ENCODE results near the gene CCDC9. TPM values are rescaled to one million over a fixed set of nuclear protein-coding genes. Genes with fewer than 3 reads are reported as not detected.
A peak's percentile ranks its signal among the peaks of the same experiment; 100 is the strongest.

CCDC9 gene
- total and polyA plus RNA-seq, 2 of the 13 experiments (the other 11 are each of a cell fraction or from before 2014, with no cell fraction given): 2.9 to 6.3 TPM

DNA sequence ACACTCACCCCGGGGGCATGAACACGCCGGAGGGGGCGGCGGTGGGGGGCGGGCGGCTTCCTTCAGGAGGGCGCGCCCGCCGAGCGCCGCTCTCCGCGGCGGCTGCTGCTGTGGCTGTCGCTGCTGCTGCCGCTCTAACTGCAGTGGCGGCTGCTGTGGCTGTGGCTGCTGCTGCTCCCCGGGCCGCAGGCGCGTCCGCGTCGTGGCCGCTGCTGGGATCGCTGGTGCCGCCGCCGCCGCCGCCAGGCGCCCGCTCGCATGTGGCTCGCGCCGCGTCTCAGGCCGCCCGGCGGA is 25.5 kb upstream of the CCDC9 start, which contains the start of gene BBC3 (continued):
- TF ChIP-seq, protein P1, sequence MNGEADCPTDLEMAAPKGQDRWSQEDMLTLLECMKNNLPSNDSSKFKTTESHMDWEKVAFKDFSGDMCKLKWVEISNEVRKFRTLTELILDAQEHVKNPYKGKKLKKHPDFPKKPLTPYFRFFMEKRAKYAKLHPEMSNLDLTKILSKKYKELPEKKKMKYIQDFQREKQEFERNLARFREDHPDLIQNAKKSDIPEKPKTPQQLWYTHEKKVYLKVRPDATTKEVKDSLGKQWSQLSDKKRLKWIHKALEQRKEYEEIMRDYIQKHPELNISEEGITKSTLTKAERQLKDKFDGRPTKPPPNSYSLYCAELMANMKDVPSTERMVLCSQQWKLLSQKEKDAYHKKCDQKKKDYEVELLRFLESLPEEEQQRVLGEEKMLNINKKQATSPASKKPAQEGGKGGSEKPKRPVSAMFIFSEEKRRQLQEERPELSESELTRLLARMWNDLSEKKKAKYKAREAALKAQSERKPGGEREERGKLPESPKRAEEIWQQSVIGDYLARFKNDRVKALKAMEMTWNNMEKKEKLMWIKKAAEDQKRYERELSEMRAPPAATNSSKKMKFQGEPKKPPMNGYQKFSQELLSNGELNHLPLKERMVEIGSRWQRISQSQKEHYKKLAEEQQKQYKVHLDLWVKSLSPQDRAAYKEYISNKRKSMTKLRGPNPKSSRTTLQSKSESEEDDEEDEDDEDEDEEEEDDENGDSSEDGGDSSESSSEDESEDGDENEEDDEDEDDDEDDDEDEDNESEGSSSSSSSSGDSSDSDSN (CRISPR knock-in tag; IDR thresholded peaks at IDR 0.05): peak; percentile 41; the same call in 1 of the 2 replicates
- no peak for TF ChIP-seq ZFP37 (CRISPR knock-in tag; IDR thresholded peaks at IDR 0.05; ENCODE audit: borderline replicate concordance)
- TF ChIP-seq HNRNPLL (IDR thresholded peaks at IDR 0.05; ENCODE audit: low read depth, low read length, poor library complexity, severe bottlenecking): no peak
- TF ChIP-seq DMAP1 (CRISPR knock-in tag; IDR thresholded peaks at IDR 0.05): no peak
- TF ChIP-seq GABPB1 (CRISPR knock-in tag; IDR thresholded peaks at IDR 0.05): 0 out of 2 replicates have a peak, but pooled peaks have one; percentile 9
- TF ChIP-seq, protein P2, sequence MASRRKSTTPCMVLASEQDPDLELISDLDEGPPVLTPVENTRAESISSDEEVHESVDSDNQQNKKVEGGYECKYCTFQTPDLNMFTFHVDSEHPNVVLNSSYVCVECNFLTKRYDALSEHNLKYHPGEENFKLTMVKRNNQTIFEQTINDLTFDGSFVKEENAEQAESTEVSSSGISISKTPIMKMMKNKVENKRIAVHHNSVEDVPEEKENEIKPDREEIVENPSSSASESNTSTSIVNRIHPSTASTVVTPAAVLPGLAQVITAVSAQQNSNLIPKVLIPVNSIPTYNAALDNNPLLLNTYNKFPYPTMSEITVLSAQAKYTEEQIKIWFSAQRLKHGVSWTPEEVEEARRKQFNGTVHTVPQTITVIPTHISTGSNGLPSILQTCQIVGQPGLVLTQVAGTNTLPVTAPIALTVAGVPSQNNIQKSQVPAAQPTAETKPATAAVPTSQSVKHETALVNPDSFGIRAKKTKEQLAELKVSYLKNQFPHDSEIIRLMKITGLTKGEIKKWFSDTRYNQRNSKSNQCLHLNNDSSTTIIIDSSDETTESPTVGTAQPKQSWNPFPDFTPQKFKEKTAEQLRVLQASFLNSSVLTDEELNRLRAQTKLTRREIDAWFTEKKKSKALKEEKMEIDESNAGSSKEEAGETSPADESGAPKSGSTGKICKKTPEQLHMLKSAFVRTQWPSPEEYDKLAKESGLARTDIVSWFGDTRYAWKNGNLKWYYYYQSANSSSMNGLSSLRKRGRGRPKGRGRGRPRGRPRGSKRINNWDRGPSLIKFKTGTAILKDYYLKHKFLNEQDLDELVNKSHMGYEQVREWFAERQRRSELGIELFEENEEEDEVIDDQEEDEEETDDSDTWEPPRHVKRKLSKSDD (CRISPR knock-in tag; IDR thresholded peaks at IDR 0.05; ENCODE audit: low read depth): no peak
- TF ChIP-seq ZNF431 (CRISPR knock-in tag; IDR thresholded peaks at IDR 0.05; ENCODE audit: borderline replicate concordance, low read depth): no peak
- TF ChIP-seq ZNF446 (CRISPR knock-in tag; IDR thresholded peaks at IDR 0.05): peak; percentile 14; the same call in 1 of the 2 replicates
- TF ChIP-seq, protein P3, sequence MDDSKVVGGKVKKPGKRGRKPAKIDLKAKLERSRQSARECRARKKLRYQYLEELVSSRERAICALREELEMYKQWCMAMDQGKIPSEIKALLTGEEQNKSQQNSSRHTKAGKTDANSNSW (CRISPR knock-in tag; IDR thresholded peaks at IDR 0.05; ENCODE audit: borderline replicate concordance): no peak
- 0 out of 2 replicates have a peak, but pooled peaks have one; percentile 3 for TF ChIP-seq NCOA1 (CRISPR knock-in tag; IDR thresholded peaks at IDR 0.05)
- TF ChIP-seq, protein P4, sequence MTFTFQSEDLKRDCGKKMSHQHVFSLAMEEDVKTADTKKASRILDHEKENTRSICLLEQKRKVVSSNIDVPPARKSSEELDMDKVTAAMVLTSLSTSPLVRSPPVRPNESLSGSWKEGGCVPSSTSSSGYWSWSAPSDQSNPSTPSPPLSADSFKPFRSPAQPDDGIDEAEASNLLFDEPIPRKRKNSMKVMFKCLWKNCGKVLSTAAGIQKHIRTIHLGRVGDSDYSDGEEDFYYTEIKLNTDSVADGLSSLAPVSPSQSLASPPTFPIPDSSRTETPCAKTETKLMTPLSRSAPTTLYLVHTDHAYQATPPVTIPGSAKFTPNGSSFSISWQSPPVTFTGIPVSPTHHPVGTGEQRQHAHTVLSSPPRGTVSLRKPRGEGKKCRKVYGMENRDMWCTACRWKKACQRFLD (CRISPR knock-in tag; IDR thresholded peaks at IDR 0.05; ENCODE audit: borderline replicate concordance): 0 out of 2 replicates have a peak, but pooled peaks have one; percentile 13
- 0 out of 2 replicates have a peak, but pooled peaks have one; percentile 15 for TF ChIP-seq ZNF747 (CRISPR knock-in tag; IDR thresholded peaks at IDR 0.05; ENCODE audit: borderline replicate concordance)
- TF ChIP-seq RARG (CRISPR knock-in tag; IDR thresholded peaks at IDR 0.05; ENCODE audit: low read depth): no peak
- TF ChIP-seq KAT2B (IDR thresholded peaks at IDR 0.05; ENCODE audit: borderline replicate concordance, low read depth, low read length): no peak
- TF ChIP-seq SMAD9 (CRISPR knock-in tag; IDR thresholded peaks at IDR 0.05): no peak
- TF ChIP-seq GFI1 (CRISPR knock-in tag; IDR thresholded peaks at IDR 0.05; ENCODE audit: borderline replicate concordance): no peak
- no peak for TF ChIP-seq YY1 (IDR thresholded peaks at IDR 0.05; ENCODE audit: insufficient read depth, insufficient replicate concordance, low read depth, low read length)
- TF ChIP-seq KDM6A (CRISPR knock-in tag; IDR thresholded peaks at IDR 0.05; ENCODE audit: low read depth): no peak
- TF ChIP-seq MZF1 (CRISPR knock-in tag; IDR thresholded peaks at IDR 0.05; ENCODE audit: borderline replicate concordance): no peak
- TF ChIP-seq ZNF451 (CRISPR knock-in tag; IDR thresholded peaks at IDR 0.05): no peak
- TF ChIP-seq, protein P5, sequence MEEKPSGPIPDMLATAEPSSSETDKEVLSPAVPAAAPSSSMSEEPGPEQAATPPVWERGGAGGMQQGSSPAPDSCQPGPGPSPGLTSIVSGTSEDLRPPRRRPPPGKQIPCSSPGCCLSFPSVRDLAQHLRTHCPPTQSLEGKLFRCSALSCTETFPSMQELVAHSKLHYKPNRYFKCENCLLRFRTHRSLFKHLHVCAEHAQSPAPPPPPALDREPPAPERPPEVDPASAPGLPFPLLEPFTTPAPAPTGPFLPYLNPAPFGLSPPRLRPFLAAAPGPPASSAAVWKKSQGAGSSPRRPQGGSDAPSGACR (CRISPR knock-in tag; IDR thresholded peaks at IDR 0.05): no peak; the same call in 1 of the 2 replicates
- TF ChIP-seq, protein P6, sequence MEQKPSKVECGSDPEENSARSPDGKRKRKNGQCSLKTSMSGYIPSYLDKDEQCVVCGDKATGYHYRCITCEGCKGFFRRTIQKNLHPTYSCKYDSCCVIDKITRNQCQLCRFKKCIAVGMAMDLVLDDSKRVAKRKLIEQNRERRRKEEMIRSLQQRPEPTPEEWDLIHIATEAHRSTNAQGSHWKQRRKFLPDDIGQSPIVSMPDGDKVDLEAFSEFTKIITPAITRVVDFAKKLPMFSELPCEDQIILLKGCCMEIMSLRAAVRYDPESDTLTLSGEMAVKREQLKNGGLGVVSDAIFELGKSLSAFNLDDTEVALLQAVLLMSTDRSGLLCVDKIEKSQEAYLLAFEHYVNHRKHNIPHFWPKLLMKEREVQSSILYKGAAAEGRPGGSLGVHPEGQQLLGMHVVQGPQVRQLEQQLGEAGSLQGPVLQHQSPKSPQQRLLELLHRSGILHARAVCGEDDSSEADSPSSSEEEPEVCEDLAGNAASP (CRISPR knock-in tag; IDR thresholded peaks at IDR 0.05; ENCODE audit: borderline replicate concordance): no peak
